Naive B cell (primary cell): ENCODE measurements around the gene ZFYVE1. TPM values are rescaled to one million over a fixed set of nuclear protein-coding genes. Genes with fewer than 3 reads are reported as not detected.
A peak's percentile ranks its signal among the peaks of the same experiment; 100 is the strongest.
"Not testable (repeated sequence)": the region's sequence is repeated elsewhere in the genome, so short reads cannot be mapped to it uniquely, and the experiment has no call there.

Experiments used
- ATAC-seq, 2 donors: fragments of 150-1000 bp; cut with Tn5 transposase; 2 replicates each; pipeline ENCODE4 v1.10.0; 2021; ENCODE audit warnings: low read depth in 2 of 2, mild to moderate bottlenecking in 2 of 2, moderate library complexity in 2 of 2
- DNase-seq: peaks from one replicate; pipeline ENCODE4 v3.0.0; 2022
- H3K27ac Mint-ChIP-seq, 6 donors: one replicate each; pipeline ENCODE4 v1.8.0; 2020 to 2022; ENCODE audit warnings: mild to moderate bottlenecking in 6 of 6, mixed read lengths in 6 of 6, moderate library complexity in 5 of 6, inconsistent platforms in 2 of 6
- H3K27me3 Mint-ChIP-seq, 3 donors: one replicate each; pipeline ENCODE4 v1.8.0; 2021 to 2022; ENCODE audit warnings: mixed read lengths in 3 of 3, mild to moderate bottlenecking in 1 of 3
- H3K36me3 Mint-ChIP-seq, 2 donors: one replicate each; pipeline ENCODE4 v1.8.0; 2020 to 2022; ENCODE audit warnings: mixed read lengths in 2 of 2, inconsistent platforms in 1 of 2, mild to moderate bottlenecking in 1 of 2
- H3K4me1 Mint-ChIP-seq, 3 donors: one replicate each; pipeline ENCODE4 v1.8.0; 2020 to 2022; ENCODE audit warnings: mixed read lengths in 3 of 3, inconsistent platforms in 1 of 3, mild to moderate bottlenecking in 1 of 3, moderate library complexity in 1 of 3
- H3K4me3 Mint-ChIP-seq, 8 donors: one replicate each; pipeline ENCODE4 v1.8.0; 2020 to 2022; ENCODE audit warnings: mild to moderate bottlenecking in 8 of 8, mixed read lengths in 8 of 8, moderate library complexity in 8 of 8, inconsistent platforms in 2 of 8
- H3K9me3 Mint-ChIP-seq, 7 donors: one replicate each; pipeline ENCODE4 v1.8.0; 2020 to 2022; ENCODE audit warnings: mixed read lengths in 7 of 7, mild to moderate bottlenecking in 5 of 7, inconsistent platforms in 2 of 7, moderate library complexity in 1 of 7
- polyA plus RNA-seq, 6 donors: library from polyadenylated mRNA; unstranded; fragments of 300-500 nt; fragmentation: Illumina TruSeq; gene quantifications; one replicate each; pipeline ENCODE4 v1.2.3, GENCODE V29; 2021; ENCODE audit warnings: low read depth in 6 of 6

ZFYVE1 gene
- polyA plus RNA-seq, 6 donors from 2014 or later: 5.5 to 9.5 (median 6.8) TPM

GRCh38 chr14:72962336-72962754 lies 64.6 kb downstream of the ZFYVE1 start:
- ATAC-seq, DNase-seq, H3K9me3 Mint-ChIP-seq, H3K4me3 Mint-ChIP-seq, H3K27me3 Mint-ChIP-seq, H3K4me1 Mint-ChIP-seq, H3K27ac Mint-ChIP-seq: not testable (repeated sequence)
- peaks cover 33% of the 10 kb centered on the region in 2 donors for H3K36me3 Mint-ChIP-seq

- no peaks in the 10 kb centered on the region for H3K9me3 Mint-ChIP-seq
- no peaks in the 10 kb centered on the region for H3K27me3 Mint-ChIP-seq
- DNase-seq (no peak), ATAC-seq (no peak)
- H3K36me3 Mint-ChIP-seq: peaks cover 35 to 36% of the 10 kb centered on the region in 2 donors
- no peaks in the 10 kb centered on the region for H3K4me1 Mint-ChIP-seq
- peak overlapping the region in 2 of 6 donors; percentile 36 to 47 for H3K27ac Mint-ChIP-seq
- H3K4me3 Mint-ChIP-seq: no peak overlapping the region
Measured at GRCh38 chr14:72961579-72962335, 65.1 kb downstream of the ZFYVE1 start.

GRCh38 chr14:72961016-72961415 lies 65.9 kb downstream of the ZFYVE1 start:
- not testable (repeated sequence) for DNase-seq, H3K9me3 Mint-ChIP-seq, H3K27me3 Mint-ChIP-seq, H3K4me3 Mint-ChIP-seq, H3K4me1 Mint-ChIP-seq, ATAC-seq
- Mint-ChIP-seq H3K36me3 (peaks cover 41 to 42% of the 10 kb centered on the region in 2 donors), H3K27ac (peak overlapping the region in 1 of 6 donors; percentile 30)

DNA sequence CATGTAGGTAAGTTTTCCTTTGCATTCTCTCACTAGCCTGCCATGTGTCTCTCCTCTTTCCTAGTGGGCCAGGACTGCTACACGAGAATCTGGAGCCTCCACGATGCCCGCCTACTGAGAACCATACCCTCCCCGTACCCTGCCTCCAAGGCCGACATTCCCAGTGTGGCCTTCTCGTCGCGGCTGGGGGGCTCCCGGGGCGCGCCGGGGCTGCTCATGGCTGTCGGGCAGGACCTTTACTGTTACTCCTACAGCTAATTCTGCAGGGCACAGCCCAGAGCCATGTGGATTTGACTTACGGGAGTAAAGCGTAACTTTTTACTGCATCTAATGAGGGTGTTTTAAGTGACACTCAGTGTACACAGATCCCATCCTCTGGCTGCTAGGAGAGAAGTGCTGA lies 68.4 kb downstream of the ZFYVE1 start:
- DNase-seq (no peak), ATAC-seq (no peak)
- no peak overlapping the region for H3K27ac Mint-ChIP-seq
- H3K27me3 Mint-ChIP-seq: no peaks in the 10 kb centered on the region
- peaks cover 35% of the 10 kb centered on the region in 2 donors for H3K36me3 Mint-ChIP-seq
- no peaks in the 10 kb centered on the region for H3K9me3 Mint-ChIP-seq
- H3K4me1 Mint-ChIP-seq: no peaks in the 10 kb centered on the region
- no peak overlapping the region for H3K4me3 Mint-ChIP-seq

GRCh38 chr14:72957213-72957612 lies 69.7 kb downstream of the ZFYVE1 start:
- Mint-ChIP-seq H3K4me3 (no peak overlapping the region), H3K27me3 (no peaks in the 10 kb centered on the region), H3K4me1 (no peaks in the 10 kb centered on the region), H3K9me3 (no peaks in the 10 kb centered on the region), H3K36me3 (peaks cover 35 to 36% of the 10 kb centered on the region in 2 donors), H3K27ac (peak overlapping the region in 1 of 6 donors; percentile 86)
- ATAC-seq: no peak
- DNase-seq: no peak

- H3K4me1 Mint-ChIP-seq, H3K27me3 Mint-ChIP-seq, ATAC-seq, H3K4me3 Mint-ChIP-seq, H3K9me3 Mint-ChIP-seq, H3K27ac Mint-ChIP-seq, DNase-seq: not testable (repeated sequence)
- peaks cover 30 to 41% of the 10 kb centered on the region in 2 donors for H3K36me3 Mint-ChIP-seq
Measured at GRCh38 chr14:72956741-72957140, 70.2 kb downstream of the ZFYVE1 start.

GRCh38 chr14:72952171-72952570 lies 74.7 kb downstream of the ZFYVE1 start:
- Mint-ChIP-seq H3K4me3 (no peak overlapping the region), H3K27ac (no peak overlapping the region), H3K4me1 (peaks cover 0 to 2% (median 0%) of the 10 kb centered on the region in 3 donors), H3K9me3 (no peaks in the 10 kb centered on the region), H3K36me3 (peaks cover 19 to 25% of the 10 kb centered on the region in 2 donors), H3K27me3 (no peaks in the 10 kb centered on the region)
- no peak for ATAC-seq
- no peak for DNase-seq

DNA sequence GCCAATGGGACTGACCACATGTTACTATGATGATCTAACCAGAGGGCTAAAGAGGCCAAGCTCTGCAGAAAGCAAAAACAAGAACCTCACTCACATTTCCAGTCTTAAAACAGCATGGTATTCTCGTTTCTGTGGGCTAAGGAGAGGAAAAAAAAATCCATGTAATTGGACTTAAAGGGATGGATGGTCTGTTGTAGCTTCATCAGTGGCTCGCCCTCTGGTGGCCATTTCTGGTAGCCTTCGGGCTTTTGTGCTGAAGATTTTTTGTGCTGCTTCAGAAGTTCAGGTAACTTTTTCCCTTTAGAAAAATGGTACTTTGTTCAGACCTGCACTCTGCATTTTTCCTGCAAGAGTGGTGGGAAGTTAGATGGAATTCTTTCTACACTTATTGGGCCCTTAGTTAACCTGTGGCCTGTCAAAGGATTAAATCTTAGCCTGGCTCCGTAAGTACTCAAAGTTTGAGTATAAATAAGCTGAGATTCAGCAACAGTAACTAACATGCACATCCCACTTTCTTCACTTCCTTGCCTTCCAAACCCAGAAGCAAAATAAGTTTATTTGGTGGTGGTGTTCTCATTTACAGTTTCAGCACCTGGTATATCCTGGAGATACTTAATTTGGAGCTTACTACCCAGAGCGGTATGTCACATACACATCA lies 78.3 kb downstream of the ZFYVE1 start:
- no peaks in the 10 kb centered on the region for H3K27me3 Mint-ChIP-seq
- ATAC-seq (no peak), DNase-seq (peak; percentile 40)
- H3K9me3 Mint-ChIP-seq: no peaks in the 10 kb centered on the region
- peaks cover 0 to 2% (median 0%) of the 10 kb centered on the region in 3 donors for H3K4me1 Mint-ChIP-seq
- no peak overlapping the region for H3K4me3 Mint-ChIP-seq
- H3K36me3 Mint-ChIP-seq: peaks cover 12 to 15% of the 10 kb centered on the region in 2 donors
- H3K27ac Mint-ChIP-seq: peak overlapping the region in 1 of 6 donors; percentile 5

- Mint-ChIP-seq H3K9me3 (no peaks in the 10 kb centered on the region), H3K27ac (peak overlapping the region in 2 of 6 donors; percentile 33 to 47), H3K27me3 (no peaks in the 10 kb centered on the region), H3K4me3 (no peak overlapping the region), H3K4me1 (peaks cover 0 to 2% (median 0%) of the 10 kb centered on the region in 3 donors), H3K36me3 (peaks cover 12 to 19% of the 10 kb centered on the region in 2 donors)
- DNase-seq: no peak
- ATAC-seq: no peak
Measured at GRCh38 chr14:72947366-72948160, 79.3 kb downstream of the ZFYVE1 start.

DNA sequence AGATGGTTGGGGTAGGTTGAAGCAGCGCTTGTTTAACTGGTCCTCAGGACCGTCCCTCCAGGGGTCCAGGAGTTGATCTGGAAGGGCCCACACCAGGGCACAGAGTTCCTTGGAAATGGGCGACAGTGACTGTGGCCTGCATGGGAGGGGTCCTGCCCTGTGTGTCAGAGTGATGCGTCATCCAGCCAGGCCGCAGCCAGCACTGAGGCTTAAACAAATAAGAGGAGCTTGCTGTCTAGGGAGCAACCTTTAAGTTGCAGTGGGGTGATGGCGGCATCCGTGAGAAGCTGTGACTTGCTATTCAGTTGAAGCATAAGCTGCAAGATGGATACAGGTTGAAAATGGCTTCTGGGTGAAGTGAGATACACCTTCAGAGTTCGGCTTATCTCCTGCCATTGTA lies 80.4 kb downstream of the ZFYVE1 start:
- Mint-ChIP-seq H3K27ac (peak overlapping the region in 1 of 6 donors; percentile 69), H3K36me3 (peaks cover 11 to 28% of the 10 kb centered on the region in 2 donors)
- no peak for DNase-seq

DNA sequence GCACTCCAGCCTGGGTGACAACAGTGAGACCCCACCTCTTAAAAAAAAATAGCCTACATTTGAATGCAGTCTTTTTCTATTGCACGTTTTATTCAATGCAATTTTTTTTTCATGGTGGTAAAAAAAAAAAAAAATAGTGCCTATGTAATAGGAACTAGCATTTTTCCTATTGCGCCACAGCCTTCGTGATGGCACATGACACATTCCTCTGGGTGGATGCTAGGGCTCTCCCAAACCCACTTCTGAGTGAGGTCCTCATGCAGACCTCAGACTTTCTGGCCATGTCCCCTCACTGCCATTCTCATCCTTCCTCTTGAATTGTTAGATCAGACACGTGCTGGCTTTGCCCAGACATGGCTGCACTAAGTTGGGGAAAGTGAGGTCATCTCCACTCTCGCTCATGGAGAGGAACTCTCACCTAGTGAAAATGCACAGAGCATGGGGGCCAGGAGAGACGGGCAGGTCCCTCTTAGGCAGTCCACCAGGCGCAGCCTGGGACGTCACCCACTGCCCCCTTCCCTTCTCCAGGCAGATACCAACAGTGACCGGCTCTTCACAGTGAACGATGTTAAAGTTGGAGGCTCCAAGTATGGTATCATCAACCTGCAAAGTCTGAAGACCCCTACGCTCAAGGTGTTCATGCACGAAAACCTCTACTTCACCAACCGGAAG lies 81.4 kb downstream of the ZFYVE1 start:
- Mint-ChIP-seq H3K4me3 (peak overlapping the region in 1 of 8 donors; percentile 54), H3K27ac (peak overlapping the region in 1 of 6 donors; percentile 15), H3K27me3 (no peaks in the 10 kb centered on the region), H3K9me3 (no peaks in the 10 kb centered on the region), H3K36me3 (peaks cover 11 to 23% of the 10 kb centered on the region in 2 donors), H3K4me1 (peaks cover 0 to 2% (median 0%) of the 10 kb centered on the region in 3 donors)
- no peak for DNase-seq
- no peak for ATAC-seq

More for the DNA sequence above, 80.4 kb downstream of the ZFYVE1 start:
- H3K9me3 Mint-ChIP-seq: no peaks in the 10 kb centered on the region
- no peak for ATAC-seq
- no peak overlapping the region for H3K4me3 Mint-ChIP-seq
- H3K4me1 Mint-ChIP-seq: peaks cover 0 to 2% (median 0%) of the 10 kb centered on the region in 3 donors
- no peaks in the 10 kb centered on the region for H3K27me3 Mint-ChIP-seq

DNA sequence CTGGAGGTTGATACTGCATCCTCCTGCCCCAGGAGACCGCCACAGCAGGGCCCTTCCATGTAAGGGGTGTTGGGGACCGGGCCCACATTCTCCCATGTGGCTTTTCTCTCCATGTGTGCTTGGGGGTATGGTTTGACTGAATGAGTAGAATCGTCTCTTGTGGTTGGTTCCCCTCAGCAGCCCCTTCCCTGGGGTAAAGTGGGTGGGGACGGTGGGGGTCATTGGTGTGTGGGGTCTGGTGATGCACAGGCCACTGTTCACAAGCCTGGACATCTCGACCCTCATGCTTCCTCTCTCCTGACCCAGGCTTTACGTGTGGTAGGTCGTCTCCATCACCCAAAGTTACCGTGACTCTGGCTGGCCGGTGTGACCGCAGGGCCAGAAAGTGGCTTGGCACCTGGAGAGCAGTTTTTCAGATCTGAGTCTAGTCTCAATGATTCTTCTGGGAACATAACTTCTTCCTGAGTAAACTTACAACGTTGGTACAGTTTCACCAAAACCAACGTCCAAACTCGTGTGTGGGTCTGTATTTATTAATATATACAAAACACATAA lies 83.0 kb downstream of the ZFYVE1 start:
- Mint-ChIP-seq H3K4me1 (peaks cover 0 to 2% (median 0%) of the 10 kb centered on the region in 3 donors), H3K9me3 (no peaks in the 10 kb centered on the region), H3K36me3 (peaks cover 14% of the 10 kb centered on the region in 2 donors), H3K4me3 (no peak overlapping the region), H3K27ac (no peak overlapping the region), H3K27me3 (no peaks in the 10 kb centered on the region)
- DNase-seq: no peak
- ATAC-seq: no peak

- H3K27ac Mint-ChIP-seq: no peak overlapping the region
- H3K36me3 Mint-ChIP-seq: peaks cover 14% of the 10 kb centered on the region in 2 donors
- peaks cover 0 to 4% (median 2%) of the 10 kb centered on the region in 3 donors for H3K4me1 Mint-ChIP-seq
- no peak overlapping the region for H3K4me3 Mint-ChIP-seq
- H3K27me3 Mint-ChIP-seq: no peaks in the 10 kb centered on the region
- ATAC-seq (no peak), DNase-seq (no peak)
- no peaks in the 10 kb centered on the region for H3K9me3 Mint-ChIP-seq
Measured at GRCh38 chr14:72942934-72943333, 84.0 kb downstream of the ZFYVE1 start.
